HTERT RPE-1 (cell line): ENCODE measurements around the gene GPC5.
"Not testable (repeated sequence)": the region's sequence is repeated elsewhere in the genome, so short reads cannot be mapped to it uniquely, and the experiment has no call there.

Experiments used
- in situ Hi-C: fragments of 300-500 bp; cut with MboI; formaldehyde crosslinking; loops from 4 replicates; pipeline ENCODE4 v1.14.3; 2020; ENCODE audit warnings: low sequenced_read_pairs

Gene GPC5

GRCh38 chr13:92224052-92224821, 825.8 kb downstream of the GPC5 start:
- in situ Hi-C loops: no loop called here

- in situ Hi-C loops: no loop called here
Measured at GRCh38 chr13:92224825-92225224, 826.4 kb downstream of the GPC5 start.

GRCh38 chr13:92225861-92226260, 827.4 kb downstream of the GPC5 start:
- in situ Hi-C loops: no loop called here

- in situ Hi-C loops: no loop called here
Measured at GRCh38 chr13:92232871-92233270, 834.5 kb downstream of the GPC5 start.

GRCh38 chr13:92251671-92252210, 853.3 kb downstream of the GPC5 start:
- in situ Hi-C loops: no loop called here

- in situ Hi-C loops: no loop called here
Measured at GRCh38 chr13:92255526-92255925, 857.1 kb downstream of the GPC5 start.

GRCh38 chr13:92256211-92256610, 857.8 kb downstream of the GPC5 start:
- in situ Hi-C loops: no loop called here

- in situ Hi-C loops: no loop called here
Measured at GRCh38 chr13:92259046-92259445, 860.6 kb downstream of the GPC5 start.

- in situ Hi-C loops: no loop called here
Measured at GRCh38 chr13:92259523-92259922, 861.1 kb downstream of the GPC5 start.

- in situ Hi-C loops: no loop called here
Measured at GRCh38 chr13:92260363-92260762, 861.9 kb downstream of the GPC5 start.

GRCh38 chr13:92262100-92262788, 863.8 kb downstream of the GPC5 start:
- in situ Hi-C loops: no loop called here

GRCh38 chr13:92265408-92265807, 867.0 kb downstream of the GPC5 start:
- in situ Hi-C loops: no loop called here

GRCh38 chr13:92270990-92271389, 872.6 kb downstream of the GPC5 start:
- in situ Hi-C loops: no loop called here

GRCh38 chr13:92272177-92272576, 873.8 kb downstream of the GPC5 start:
- in situ Hi-C loops: no loop called here

GRCh38 chr13:92280986-92281385, 882.6 kb downstream of the GPC5 start:
- in situ Hi-C loops: not testable (repeated sequence)

- in situ Hi-C loops: not testable (repeated sequence)
Measured at GRCh38 chr13:92290718-92291307, 892.4 kb downstream of the GPC5 start.

- in situ Hi-C loops: not testable (repeated sequence)
Measured at GRCh38 chr13:92294533-92294932, 896.1 kb downstream of the GPC5 start.

GRCh38 chr13:92296154-92296671, 897.8 kb downstream of the GPC5 start:
- in situ Hi-C loops: not testable (repeated sequence)

- in situ Hi-C loops: no loop called here
Measured at GRCh38 chr13:92297971-92298942, 899.8 kb downstream of the GPC5 start.

- in situ Hi-C loops: no loop called here
Measured at GRCh38 chr13:92300651-92301050, 902.2 kb downstream of the GPC5 start.
